HG03196 (cell line): ENCODE measurements around the gene MRTFB.
"Not testable (repeated sequence)": the region's sequence is repeated elsewhere in the genome, so short reads cannot be mapped to it uniquely, and the experiment has no call there.

ENCODE experiments used
- ATAC-seq: cut with Tn5 transposase; IDR thresholded peaks from one replicate; pipeline ENCODE4 v1.9.1; 2021; ENCODE audit not compliant: unreplicated experiment

Gene MRTFB

DNA sequence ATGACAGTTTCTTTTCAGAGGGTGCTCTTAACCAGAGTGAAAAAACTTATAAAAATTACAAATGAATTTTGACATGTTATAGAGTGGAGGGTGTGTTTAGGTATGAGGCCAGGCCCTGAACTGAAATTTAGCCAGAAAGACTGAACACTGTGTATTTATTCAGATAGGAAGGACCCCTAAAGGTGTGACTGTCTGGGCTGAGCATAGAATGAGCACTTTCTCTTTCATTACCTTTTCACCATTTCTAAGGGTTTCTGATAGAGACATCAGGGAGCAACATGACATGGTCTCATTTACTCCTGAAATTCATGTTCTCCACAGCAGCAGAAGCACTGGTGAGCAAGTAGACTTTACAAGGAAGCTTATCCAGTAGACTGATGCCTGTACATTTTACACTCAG, 32.9 kb downstream of the MRTFB start:
- no peak for ATAC-seq

DNA sequence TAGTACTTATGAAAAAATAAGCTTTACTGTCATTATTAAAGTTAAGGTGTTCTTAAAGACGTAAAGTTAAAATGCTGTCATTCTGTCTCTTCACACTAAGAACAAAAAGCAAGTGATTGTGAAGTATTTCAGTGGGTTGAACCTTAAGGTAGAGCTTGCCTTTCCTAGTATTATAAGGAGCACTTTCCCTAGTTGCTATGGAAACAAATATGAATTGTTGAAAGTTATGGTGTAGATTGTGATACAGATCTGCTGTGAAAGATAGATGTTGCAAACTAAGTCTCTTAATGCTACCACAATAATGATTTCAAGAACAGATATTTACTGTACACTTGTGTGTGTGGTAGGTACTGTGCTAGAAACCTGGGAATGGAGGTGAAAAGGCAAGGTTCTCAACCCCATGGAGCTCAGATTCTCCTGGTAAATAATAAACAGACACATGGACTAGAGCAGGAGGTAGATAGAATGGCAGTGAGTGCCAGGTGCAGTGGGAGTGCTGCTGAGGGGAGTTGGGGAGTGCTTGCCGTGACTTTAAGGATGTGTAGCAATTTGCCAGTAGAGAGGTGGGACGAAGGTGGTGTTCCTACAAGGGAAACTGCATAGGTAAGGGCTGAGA, 34.7 kb downstream of the MRTFB start:
- ATAC-seq = no peak

DNA sequence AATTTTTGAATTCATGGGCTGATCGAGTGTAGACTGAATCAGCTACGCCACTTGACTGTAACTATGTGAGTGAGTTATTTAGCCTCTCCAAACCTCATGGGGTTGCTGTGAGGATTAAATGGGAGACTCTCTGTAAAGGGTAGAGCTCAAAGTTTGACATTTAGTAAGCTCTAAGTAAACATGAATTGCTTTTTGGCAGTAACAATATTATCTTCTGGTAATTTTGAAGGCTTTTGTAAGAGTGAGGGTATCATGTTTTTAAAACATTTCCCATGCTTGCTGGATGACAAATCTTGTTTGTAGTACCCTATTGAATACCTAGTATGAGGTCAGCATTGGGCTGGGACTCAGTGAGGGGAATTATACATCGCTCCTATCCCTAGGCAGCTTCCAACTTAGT, 35.3 kb downstream of the MRTFB start:
- no peak for ATAC-seq

DNA sequence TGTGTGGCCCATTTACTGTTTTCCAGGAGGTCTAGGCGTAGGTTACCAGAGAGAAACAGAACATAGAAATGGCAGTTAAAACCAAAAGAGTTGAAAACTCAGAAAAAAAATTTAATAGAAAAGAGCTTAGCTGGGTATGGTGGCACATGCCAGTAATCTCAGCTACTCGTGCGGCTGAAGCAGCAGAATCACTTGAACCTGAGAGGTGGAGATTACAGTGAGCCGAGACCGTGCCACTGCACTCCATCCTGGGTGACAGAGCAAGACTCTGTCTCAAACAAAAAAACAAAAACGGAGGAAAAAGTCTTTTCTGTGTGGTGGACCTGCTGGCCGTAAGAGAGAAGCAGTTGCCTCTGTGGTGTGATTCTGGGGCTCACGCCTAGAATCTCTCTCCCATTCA, 35.8 kb downstream of the MRTFB start:
- no peak for ATAC-seq

DNA sequence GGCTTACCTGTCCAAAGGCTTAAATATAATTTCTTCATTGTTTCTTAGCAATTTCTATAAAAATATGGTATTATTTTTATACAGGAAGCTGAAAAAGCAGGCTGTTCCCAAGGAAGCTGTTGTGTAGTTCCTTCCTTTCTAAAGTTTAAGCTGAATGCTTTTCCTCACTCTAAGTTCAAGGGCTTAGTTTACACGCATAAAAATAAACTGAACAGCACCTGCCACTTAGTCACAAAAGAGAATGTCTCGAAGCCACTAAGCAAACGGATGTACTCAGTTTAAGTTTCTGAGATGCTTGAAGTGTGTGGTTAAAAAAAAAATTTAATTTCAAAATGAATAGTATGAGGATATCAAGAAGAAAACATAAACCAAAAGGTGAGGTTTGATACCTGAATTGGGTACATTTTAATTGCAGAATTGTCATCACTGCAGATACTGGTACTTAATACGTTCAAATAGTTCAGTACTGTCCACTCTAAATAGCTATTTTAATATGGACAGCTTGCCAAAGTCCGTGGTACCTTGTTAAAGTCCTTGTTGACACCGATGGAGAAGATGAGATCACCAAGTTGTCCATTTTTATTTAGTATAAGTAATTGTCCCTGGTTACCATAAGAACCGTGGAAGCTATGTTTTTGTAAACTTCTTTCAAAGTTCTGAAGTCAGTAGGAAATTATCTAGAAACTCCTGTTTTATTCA, 38.1 kb downstream of the MRTFB start:
- ATAC-seq = no peak

DNA sequence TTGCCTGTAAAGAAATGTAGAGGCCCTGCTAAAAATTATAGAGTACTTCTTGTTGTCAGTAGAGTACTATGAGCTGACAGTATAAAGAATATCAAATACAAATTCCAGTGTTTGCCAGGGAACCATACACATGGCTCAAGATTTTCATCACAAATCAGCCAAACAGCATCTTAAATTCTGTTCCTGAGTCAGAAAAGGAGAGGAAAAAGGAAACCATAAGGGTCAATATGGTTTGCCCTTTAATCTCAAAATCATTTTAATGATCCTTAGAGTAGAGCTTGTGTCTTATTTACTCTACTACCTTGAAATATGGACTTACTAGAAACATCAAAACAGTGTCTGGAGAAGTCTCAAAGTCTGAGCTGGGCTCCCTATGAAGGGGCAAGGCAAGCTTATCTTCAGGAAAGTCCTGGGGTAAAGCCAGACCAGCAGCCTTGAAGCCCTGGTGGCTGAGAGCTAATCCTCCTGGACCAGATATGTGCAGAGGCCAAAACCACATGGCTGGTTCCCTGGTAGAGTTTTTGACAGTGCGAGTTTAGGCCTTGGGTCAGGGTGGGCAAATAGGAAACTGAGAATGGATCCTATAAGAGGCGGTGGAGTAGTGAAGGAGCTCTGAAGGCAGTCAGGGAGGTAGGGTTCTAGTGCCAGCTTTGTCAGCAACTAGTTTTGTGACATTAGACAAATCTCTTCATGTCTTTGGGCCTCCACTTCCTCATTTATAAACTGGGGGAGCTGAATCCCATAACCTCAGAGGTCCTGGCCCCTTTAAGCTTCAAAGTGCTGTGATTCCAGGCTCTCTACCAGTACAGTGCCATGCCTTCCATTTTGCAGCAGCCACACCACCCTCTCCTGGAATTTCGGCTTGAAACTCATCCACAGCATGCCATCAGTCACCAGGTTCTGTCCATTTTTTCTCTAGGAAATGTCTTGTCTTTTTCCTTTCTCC, 38.9 kb downstream of the MRTFB start:
- no peak for ATAC-seq

DNA sequence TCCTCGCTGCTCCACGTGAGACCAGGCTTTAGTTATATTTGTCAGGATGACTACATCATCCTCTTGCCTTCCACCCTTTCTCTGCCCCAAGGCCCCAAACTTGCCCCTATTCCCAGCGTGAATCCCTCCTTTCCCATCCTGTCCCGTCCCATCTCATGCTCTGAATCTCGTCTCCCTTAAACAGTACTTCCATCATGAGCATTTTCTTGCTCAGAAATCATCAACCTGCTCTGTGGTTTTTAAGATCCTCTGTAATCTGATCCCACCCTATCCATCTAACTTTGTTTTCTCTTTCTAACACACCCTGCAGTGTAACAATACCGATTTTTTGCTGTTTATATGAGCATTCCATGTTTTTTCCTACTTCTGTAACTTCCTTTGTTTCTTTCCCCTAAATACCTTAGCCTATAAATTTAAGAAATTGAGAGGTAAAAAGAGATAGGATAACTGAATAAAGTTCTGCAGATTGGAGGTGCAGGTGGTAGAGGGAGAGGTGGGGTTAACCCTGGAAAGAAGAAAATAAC, 39.7 kb downstream of the MRTFB start:
- no peak for ATAC-seq

DNA sequence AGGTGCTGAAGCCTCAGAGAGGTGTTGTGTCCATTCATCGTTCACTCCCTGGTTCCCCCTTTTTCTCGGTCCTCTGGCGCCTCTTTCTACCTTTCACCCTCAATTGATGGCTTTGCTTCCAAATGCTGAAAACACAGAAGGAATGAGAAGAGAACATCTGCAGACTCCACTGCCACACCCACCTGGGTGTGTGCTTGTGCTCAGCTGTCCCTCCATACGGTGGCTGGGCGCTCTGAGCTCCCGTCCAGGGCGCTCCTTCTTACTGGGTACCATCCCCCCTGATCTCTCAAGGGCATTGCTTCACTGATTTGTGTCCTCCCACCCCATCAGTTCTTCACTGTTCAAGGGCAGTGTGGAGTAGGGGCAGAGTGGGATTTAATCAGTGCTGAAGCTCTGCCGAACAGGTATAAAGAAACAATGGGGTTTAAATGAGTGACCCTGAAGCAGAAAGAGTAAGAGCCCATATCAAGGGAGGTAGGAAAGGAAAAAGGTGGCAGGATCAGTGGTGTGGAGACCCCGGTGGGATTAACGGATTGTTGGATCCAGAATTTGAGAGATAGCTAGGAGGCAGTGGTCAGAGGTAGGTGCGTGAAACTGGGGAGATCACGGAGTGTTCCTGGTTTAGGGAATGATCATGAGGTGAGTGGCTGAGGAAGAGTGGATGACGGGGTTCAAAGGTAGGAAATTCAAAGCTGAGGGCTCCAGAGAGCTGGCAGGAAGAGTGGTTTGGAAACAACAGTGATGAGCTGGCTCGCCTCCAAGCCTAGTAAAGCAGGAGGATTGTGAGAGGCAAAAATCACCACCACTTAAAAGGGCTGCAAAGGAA, 40.8 kb downstream of the MRTFB start:
- no peak for ATAC-seq

DNA sequence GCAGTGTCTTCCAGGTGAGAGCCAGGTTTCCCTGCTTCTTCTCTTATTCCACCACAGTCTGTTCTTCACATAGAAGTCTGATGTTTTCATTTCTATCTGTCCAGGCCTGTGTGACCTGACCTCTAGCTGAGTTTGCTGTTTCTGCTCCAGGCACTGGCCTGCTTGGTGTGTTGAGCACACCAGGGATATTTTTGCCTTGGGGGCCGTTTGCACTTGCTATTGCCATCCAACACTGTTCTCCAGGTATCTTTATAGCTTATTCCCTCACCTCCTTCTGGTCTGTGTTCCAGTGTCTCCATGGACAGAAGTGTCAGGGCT, 41.4 kb downstream of the MRTFB start:
- ATAC-seq = no peak

DNA sequence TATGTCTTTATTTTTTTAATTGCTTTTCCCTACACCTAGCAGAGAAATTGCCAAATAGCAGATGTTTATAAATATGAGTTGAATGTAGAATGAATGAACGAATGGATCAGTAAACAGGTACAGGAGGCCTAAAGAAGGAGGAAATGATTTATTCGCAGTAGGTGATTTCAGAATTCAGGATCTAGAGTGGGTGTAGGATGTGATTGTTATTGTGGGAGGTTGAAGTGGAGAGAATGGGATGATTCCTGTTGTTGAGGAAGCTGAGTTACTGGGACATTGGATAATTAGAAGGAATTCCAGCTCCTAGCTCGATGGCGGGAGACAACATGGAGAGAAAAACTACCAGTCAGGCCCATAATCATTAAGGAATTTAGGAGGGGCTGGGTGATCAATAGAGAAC, 42.2 kb downstream of the MRTFB start:
- ATAC-seq = no peak

DNA sequence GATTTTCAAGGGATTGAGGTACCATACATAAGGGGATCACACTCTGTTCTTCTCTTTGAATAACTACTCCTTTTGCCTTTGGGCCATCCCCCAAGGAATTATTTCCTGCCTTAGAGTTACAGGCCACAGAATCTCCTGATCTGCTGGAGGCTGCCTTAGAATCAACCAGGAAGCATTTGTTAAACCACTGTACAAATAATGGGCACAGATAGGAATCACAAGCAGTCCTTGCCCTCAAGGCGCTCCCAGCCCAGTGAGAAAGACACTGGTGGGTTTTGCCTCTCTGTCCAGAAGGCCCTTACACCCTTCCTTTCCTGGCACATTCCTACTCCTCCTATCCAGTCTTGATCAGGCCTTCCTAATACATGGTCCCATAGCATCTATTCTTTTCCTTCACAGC, 45.9 kb downstream of the MRTFB start:
- no peak for ATAC-seq

DNA sequence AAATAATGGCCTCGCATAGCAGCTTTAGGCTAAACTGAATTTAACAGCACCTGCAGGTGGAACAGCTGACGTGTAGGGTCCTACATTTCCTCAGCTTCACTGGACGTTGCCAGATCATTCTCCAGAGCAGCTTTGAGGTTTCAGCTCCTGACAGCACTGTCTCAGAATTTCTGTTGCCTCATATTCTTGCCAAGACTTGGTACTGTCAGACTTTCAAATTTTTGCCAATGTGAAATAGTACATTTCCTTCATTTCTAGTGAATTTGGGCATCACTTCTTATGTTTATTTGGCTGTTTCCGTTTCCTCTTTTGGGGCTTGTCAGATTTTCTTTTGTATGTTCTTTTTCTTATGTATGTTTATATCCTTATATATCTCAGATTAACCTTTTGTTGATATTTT, 48.7 kb downstream of the MRTFB start:
- no peak for ATAC-seq

DNA sequence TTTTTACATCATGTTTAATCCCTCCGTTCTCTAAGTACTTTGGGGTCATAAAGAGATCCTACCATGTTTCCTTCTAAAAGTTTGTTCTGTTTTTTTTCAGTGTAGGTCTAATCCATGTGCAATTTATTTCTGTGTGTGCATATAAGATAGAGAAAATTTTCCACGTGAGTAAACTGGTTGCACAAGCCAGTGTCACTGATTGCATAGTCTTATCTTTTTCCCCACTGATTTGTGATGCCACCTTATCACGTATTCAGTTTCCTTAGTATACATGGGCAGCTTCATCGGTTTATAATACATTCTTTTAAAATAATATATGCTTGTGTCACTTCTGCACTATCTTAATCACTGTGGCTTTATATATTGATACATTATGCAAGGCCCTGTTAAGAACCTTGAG, 49.2 kb downstream of the MRTFB start:
- no peak for ATAC-seq

DNA sequence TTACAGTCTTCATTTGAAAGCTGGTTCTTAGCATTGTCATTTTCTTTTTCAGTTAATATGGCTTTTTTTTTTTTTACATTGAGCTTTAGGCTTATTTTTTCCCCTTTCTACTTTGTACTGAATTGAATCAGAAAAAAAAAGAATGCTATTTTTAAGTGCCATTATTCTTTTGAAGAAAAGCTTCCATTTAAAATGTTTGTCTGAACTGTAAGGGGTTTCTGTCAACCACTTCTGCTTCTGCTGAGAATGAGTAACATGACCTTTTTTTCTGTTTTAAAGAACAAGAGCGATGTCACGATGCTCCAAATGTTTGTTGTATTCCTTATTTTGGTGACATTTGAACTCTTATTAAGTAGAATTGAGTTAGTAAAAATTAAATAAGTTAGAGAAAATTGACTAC, 50.0 kb downstream of the MRTFB start:
- no peak for ATAC-seq

DNA sequence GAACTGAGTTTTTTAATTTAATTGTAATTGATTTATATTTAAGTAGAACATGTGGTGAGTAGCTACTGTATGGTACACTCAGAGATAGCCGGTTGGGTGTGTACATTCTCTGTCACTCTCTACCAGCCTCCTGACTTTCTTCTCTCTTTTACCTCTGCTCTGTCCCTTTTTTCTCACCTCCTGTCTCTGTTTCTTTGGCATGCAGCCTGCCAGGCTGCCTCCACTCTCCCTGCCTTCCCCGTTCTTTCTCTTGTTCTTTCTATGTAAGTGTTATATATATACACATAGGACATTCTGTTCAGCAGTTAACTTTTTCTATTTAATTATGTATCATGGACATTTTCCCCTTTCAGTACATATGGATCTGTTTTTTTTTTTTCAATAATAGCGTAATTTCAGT, 50.8 kb downstream of the MRTFB start:
- ATAC-seq = no peak

DNA sequence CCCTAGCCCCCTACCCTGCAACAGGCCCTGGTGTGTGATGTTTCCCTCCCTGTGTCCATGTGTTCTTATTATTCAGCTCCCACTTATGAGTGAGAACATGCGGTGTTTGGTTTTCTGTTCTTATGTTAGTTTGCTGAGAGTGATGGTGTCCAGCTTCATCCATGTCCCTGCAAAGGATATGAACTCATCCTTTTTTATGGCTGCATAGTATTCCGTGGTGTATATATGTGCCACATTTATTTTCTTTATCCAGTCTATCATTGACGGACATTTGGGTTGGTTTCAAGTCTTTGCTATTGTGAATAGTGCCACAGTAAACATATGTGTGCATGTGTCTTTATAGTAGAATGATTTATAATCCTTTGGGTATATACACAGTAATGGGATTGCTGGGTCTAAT, 51.3 kb downstream of the MRTFB start:
- ATAC-seq = not testable (repeated sequence)

DNA sequence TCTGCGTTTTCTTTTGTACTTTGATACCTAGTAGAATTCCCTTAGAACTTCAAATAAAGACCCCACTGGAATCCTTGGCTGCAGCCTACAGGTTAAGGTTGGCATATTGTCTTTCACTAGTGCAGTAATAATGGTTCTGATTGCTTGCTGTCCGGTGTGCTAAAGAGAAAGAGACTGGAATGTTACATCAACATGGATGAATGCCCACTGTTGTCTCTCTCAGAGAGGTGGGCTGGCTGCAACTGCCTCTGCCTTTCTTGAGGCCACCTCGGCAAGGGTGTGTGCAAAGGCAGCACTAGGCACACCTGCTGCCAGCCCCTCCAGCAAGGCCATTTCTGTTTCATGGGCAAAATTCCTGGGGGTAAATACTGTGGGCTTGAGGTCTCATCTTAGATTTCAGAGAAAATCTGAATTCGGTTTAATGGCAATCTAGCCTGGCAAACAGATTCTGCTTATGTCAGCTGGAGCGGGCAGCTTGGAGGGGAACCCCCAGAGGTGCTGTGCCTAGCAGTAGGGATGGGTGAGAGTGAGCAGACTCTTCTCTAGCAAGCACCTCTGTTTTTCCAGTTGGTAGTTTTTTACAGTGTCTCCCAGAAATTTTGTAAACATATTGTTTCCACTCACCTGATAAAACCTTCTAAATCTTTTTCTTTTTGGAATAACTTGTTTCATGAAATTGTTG, 54.0 kb downstream of the MRTFB start:
- no peak for ATAC-seq

DNA sequence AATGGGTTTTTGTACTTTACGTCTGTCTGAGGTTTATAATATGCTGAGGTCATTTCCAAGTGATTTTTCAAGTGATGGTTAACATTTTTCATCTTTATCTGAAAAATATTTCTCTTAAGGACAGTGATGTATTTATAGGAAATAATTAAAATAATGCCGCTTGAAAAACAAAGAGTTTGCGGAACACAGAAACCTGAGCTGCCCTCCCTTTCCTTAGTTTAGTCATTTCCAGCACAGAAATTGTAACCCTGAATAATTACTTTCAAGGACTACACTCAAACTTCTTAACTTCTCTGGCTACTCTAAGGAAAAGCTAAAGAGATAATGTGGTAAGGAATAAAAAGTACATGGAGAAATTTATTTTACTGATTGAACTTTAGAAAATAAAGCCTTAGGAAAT, 54.6 kb downstream of the MRTFB start:
- no peak for ATAC-seq

DNA sequence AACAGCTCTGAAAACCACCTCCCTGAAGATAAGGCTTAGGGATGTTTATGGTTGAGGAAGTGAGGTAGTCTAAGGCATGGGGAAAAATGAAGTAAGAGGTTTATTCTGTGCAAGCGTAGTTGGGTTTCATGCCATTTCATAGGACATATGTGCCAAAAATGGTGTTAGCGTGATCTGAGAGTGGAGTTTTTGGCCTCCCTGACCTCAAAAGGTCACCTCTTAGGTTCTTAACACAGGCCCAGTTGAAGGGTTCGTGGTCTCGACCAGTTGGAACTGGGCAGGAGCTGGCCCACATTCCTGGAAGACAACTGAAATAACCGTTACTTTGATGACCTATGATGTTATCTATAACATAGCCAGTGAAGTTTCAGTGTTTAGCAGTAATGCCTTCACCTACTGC, 57.0 kb downstream of the MRTFB start:
- no peak for ATAC-seq

DNA sequence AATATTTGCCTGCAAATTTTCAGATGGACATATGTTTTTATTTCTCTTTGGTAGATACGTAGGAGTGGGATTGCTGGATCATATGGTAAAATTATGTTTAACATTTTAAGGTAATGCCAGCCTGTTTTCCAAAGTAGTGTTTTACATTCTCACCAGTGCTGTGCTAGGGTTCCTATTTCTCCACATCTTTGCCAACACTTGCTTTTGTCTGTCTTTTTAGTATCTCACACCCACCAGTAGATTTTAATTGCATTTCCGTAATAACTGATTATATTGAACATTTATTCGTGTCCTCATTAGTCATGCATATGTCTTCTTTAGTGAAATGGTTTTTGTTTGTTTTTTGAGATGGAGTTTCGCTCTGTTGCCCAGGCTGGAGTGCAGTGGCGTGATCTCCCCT, 58.4 kb downstream of the MRTFB start:
- no peak for ATAC-seq
